ENCODE measurements around the gene CAMTA1. TPM values are rescaled to one million over a fixed set of nuclear protein-coding genes. Genes with fewer than 3 reads are reported as not detected.

Gene CAMTA1
- total RNA-seq, 1 donor from 2014 or later: 63.8 TPM

DNA sequence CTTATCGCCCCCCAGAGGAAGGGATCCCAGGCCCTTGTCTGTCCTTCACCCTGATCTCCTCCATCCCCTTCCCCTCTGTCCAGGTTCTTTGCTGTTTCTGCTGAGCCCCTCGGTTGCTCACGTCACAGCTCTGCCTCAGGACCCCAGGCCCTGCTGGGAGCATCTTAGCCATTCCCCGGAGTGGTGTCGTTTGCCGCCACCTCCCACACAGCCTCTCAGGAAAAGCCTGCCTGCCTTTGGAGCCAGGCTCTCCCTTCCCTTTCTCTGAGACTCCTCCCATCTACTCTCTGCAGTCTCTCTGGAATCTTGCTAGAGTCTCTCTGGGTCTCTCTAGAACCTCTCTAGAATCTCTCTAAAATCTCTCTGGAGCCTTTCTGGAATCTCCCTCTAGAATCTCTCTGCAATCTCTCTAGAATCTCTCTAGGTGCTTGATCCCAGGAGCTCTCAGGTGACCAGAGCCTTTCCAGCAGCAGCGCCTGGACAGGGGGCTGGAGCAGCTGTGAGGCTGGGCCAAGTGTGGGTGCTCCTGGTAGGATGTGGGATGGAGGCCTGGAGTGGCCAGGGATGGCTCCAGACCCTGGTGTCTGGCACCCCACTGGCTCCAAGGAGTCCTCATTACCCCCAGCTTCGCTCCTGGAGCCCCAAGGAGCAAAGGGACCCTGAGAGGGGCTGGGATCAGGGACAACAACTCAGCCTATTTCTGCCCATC lies 702.7 kb downstream of the CAMTA1 start:
- Mint-ChIP-seq H3K36me3 (ENCODE audit: low read depth) (no peaks in the 10 kb centered on the region), H3K27me3 (ENCODE audit: low read depth) (no peaks in the 10 kb centered on the region), H3K4me1 (ENCODE audit: low read depth) (peaks cover 13% of the 10 kb centered on the region), H3K9me3 (ENCODE audit: low read depth) (no peaks in the 10 kb centered on the region), H3K27ac (ENCODE audit: unreplicated experiment) (no peak overlapping the region), H3K4me3 (ENCODE audit: unreplicated experiment) (no peak overlapping the region)
- TF ChIP-seq, protein P1, sequence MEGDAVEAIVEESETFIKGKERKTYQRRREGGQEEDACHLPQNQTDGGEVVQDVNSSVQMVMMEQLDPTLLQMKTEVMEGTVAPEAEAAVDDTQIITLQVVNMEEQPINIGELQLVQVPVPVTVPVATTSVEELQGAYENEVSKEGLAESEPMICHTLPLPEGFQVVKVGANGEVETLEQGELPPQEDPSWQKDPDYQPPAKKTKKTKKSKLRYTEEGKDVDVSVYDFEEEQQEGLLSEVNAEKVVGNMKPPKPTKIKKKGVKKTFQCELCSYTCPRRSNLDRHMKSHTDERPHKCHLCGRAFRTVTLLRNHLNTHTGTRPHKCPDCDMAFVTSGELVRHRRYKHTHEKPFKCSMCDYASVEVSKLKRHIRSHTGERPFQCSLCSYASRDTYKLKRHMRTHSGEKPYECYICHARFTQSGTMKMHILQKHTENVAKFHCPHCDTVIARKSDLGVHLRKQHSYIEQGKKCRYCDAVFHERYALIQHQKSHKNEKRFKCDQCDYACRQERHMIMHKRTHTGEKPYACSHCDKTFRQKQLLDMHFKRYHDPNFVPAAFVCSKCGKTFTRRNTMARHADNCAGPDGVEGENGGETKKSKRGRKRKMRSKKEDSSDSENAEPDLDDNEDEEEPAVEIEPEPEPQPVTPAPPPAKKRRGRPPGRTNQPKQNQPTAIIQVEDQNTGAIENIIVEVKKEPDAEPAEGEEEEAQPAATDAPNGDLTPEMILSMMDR (IDR thresholded peaks at IDR 0.05): no peak
- DNase-seq (ENCODE audit: low spot score): no peak

DNA sequence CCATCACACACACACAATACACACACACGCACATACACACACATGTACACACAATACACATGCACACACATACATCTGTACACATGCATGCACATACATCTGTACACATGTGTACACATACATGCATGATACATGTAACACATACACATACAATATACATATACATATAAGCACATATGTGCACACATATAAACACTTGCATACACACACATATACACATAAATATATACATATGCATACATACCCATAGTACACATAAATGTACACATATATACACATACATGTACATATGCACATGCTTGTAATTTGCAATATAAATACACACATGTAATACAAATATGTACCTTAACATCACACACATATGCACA lies 703.2 kb downstream of the CAMTA1 start:
- DNase-seq (ENCODE audit: low spot score): no peak
- no peaks in the 10 kb centered on the region for H3K9me3 Mint-ChIP-seq (ENCODE audit: low read depth)
- TF ChIP-seq, protein P1 (IDR thresholded peaks at IDR 0.05): no peak

GRCh38 chr1:7489586-7489985 lies 704.3 kb downstream of the CAMTA1 start:
- Mint-ChIP-seq H3K4me3 (ENCODE audit: unreplicated experiment) (no peak overlapping the region), H3K27me3 (ENCODE audit: low read depth) (no peaks in the 10 kb centered on the region), H3K27ac (ENCODE audit: unreplicated experiment) (no peak overlapping the region), H3K9me3 (ENCODE audit: low read depth) (no peaks in the 10 kb centered on the region), H3K36me3 (ENCODE audit: low read depth) (no peaks in the 10 kb centered on the region), H3K4me1 (ENCODE audit: low read depth) (peaks cover 9% of the 10 kb centered on the region)
- DNase-seq (ENCODE audit: low spot score): no peak
- TF ChIP-seq, protein P1 (IDR thresholded peaks at IDR 0.05): no peak

More for the DNA sequence above, 703.2 kb downstream of the CAMTA1 start:
- Mint-ChIP-seq H3K27ac (ENCODE audit: unreplicated experiment) (no peak overlapping the region), H3K36me3 (ENCODE audit: low read depth) (no peaks in the 10 kb centered on the region), H3K27me3 (ENCODE audit: low read depth) (no peaks in the 10 kb centered on the region), H3K4me3 (ENCODE audit: unreplicated experiment) (no peak overlapping the region), H3K4me1 (ENCODE audit: low read depth) (peaks cover 9% of the 10 kb centered on the region)

DNA sequence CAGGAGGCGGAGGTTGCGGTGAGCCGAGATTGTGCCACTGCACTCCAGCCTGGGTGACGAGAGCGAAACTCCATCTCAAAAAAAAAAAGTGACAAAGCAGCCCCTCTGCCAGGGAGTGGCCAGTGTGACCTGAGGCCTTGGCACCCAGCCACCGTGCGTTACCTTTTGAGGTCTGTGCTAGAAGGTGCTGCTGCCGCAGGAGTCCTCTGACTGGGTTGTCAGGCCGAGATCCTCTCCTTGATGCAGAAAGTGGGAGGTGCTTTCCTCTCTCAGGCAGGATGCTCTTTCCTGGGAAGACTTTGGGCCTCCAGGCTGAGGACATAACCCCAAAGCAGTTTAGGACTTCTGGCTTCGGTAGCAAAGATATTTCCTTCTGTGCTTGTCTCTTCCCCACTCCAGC lies 705.3 kb downstream of the CAMTA1 start:
- Mint-ChIP-seq H3K4me3 (ENCODE audit: unreplicated experiment) (no peak overlapping the region), H3K27ac (ENCODE audit: unreplicated experiment) (no peak overlapping the region), H3K27me3 (ENCODE audit: low read depth) (no peaks in the 10 kb centered on the region), H3K9me3 (ENCODE audit: low read depth) (no peaks in the 10 kb centered on the region), H3K4me1 (ENCODE audit: low read depth) (peaks cover 9% of the 10 kb centered on the region), H3K36me3 (ENCODE audit: low read depth) (no peaks in the 10 kb centered on the region)
- no peak for DNase-seq (ENCODE audit: low spot score)
- TF ChIP-seq, protein P1 (IDR thresholded peaks at IDR 0.05): no peak

DNA sequence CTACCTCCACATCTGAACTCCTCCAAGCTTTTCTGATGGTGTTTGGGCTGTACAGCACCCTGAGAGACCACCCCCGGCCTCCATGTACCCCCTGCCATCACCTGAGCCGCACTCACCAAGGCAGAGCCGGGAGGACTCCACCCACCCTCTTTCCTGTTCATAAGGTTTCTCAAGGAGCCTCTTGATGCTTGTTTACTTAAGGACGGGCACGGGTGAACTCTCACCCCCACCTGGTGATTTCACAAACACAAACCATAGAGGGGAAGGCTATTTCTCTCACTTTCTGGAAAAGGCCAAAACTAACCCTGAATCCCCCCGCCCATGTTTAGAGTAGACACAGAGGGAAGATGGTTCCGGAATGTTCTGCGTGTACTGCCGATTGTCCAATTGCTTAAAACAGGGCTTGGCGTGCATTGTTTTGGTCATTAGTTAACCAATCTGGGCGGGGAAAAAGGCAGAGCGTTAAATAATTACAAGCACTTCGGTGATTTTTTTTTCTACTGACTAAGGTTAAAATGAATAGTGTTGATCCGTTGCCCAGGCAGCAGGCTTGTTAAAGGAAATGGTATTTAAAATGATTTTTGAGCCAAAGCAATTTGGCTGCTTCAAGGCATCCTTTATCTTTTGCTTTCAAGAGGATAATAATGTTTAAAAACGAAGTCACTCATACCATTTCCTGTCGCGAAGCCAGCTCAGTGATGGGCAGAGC lies 706.0 kb downstream of the CAMTA1 start:
- Mint-ChIP-seq H3K36me3 (ENCODE audit: low read depth) (no peaks in the 10 kb centered on the region), H3K27ac (ENCODE audit: unreplicated experiment) (no peak overlapping the region), H3K4me3 (ENCODE audit: unreplicated experiment) (no peak overlapping the region), H3K4me1 (ENCODE audit: low read depth) (peaks cover 9% of the 10 kb centered on the region), H3K9me3 (ENCODE audit: low read depth) (no peaks in the 10 kb centered on the region), H3K27me3 (ENCODE audit: low read depth) (no peaks in the 10 kb centered on the region)
- TF ChIP-seq, protein P1 (IDR thresholded peaks at IDR 0.05): no peak
- DNase-seq (ENCODE audit: low spot score): no peak
